OCI-LY7 (cell line): ENCODE measurements around the gene HOXD8. TPM values are rescaled to one million over a fixed set of nuclear protein-coding genes. Genes with fewer than 3 reads are reported as not detected.

ENCODE experiments used
- BruUV-seq: library from RNA; stranded (reverse); fragments of 400-500 nt; replicated peaks from 2 replicates; lab custom pipeline; 2021; lab: Mats Ljungman, UMichigan
- CTCF ChIA-PET: fragments of 300-600 bp; sonication (Branson Sonifier 250); formaldehyde crosslinking; loops from one replicate; lab custom pipeline; 2022; ENCODE audit warnings: antibody characterized with exemption; ENCODE audit not compliant: unreplicated experiment; lab: Charles Lee
- POLR2A ChIA-PET: fragments of 300-600 bp; sonication (Branson Sonifier 250); formaldehyde crosslinking; loops from one replicate; lab custom pipeline; 2022; ENCODE audit warnings: antibody characterized with exemption; lab: Charles Lee
- DNase-seq: peaks from one replicate; pipeline ENCODE4 v3.0.0-alpha.2; 2015; ENCODE audit warnings: low spot score
- H2AFZ ChIP-seq: fragments of 200-600 bp; sonication (generic), shearing (Covaris generic); 2 replicates; pipeline ENCODE4 v1.6.1; 2014; ENCODE audit warnings: mild to moderate bottlenecking, antibody characterized with exemption, low read length, moderate library complexity
- H3K27ac ChIP-seq: fragments of 200-600 bp; sonication (generic); 2 replicates; pipeline ENCODE4 v1.5.1; 2014; ENCODE audit warnings: mixed run types, low read depth, mild to moderate bottlenecking, moderate library complexity, low read length, inconsistent platforms; ENCODE audit not compliant: poor library complexity, severe bottlenecking
- H3K36me3 ChIP-seq: fragments of 200-600 bp; sonication (generic); 2 replicates; pipeline ENCODE4 v1.6.1; 2014; ENCODE audit warnings: mild to moderate bottlenecking, antibody characterized with exemption, low read length, moderate library complexity, mixed read lengths; ENCODE audit not compliant: insufficient read depth
- H3K4me1 ChIP-seq: fragments of 200-600 bp; sonication (generic); 2 replicates; pipeline ENCODE4 v1.5.1; 2014; ENCODE audit warnings: mild to moderate bottlenecking, low read length; ENCODE audit not compliant: insufficient read depth, poor library complexity, severe bottlenecking
- H3K4me2 ChIP-seq: fragments of 200-600 bp; sonication (generic); 2 replicates; pipeline ENCODE4 v1.6.1; 2014; ENCODE audit warnings: mild to moderate bottlenecking, low read length
- H3K4me3 ChIP-seq: fragments of 200-600 bp; sonication (generic); 2 replicates; pipeline ENCODE4 v1.5.1; 2014; ENCODE audit warnings: mild to moderate bottlenecking, low read depth, low read length; ENCODE audit not compliant: poor library complexity, severe bottlenecking
- H3K79me2 ChIP-seq: fragments of 200-600 bp; sonication (generic); 2 replicates; pipeline ENCODE4 v1.6.1; 2016; ENCODE audit warnings: low read depth, mild to moderate bottlenecking, low read length, moderate library complexity, mixed read lengths; ENCODE audit not compliant: insufficient read depth
- H3K9me2 ChIP-seq: fragments of 200-600 bp; sonication (generic); 2 replicates; pipeline ENCODE4 v1.6.1; 2016; ENCODE audit warnings: mild to moderate bottlenecking, low read length, mixed read lengths; ENCODE audit not compliant: insufficient read depth
- H3K9me3 ChIP-seq: fragments of 200-600 bp; sonication (generic); 2 replicates; pipeline ENCODE4 v1.6.1; 2014; ENCODE audit warnings: mild to moderate bottlenecking, mixed run types, low read length, mixed read lengths
- H4K20me1 ChIP-seq: fragments of 200-600 bp; sonication (generic); 2 replicates; pipeline ENCODE4 v1.6.1; 2014; ENCODE audit warnings: mild to moderate bottlenecking, antibody characterized with exemption, low read length, moderate library complexity, mixed read lengths; ENCODE audit not compliant: insufficient read depth
- EZH2phosphoT487 ChIP-seq: fragments of 200-600 bp; sonication (generic); IDR thresholded peaks from 2 replicates; pipeline ENCODE4 v1.6.1; 2018; ENCODE audit warnings: low read depth, borderline replicate concordance, mild to moderate bottlenecking, mixed run types, antibody characterized with exemption, low read length, moderate library complexity, mixed read lengths
- intact Hi-C: fragments of 100-400 bp; cut with micrococcal nuclease; formaldehyde crosslinking; loops from one replicate; pipeline ENCODE4 v1.10.0; 2022; ENCODE audit not compliant: unreplicated experiment
- total RNA-seq, 2 experiments: library from RNA; depleted of rRNA in 1 of 2; stranded (reverse); fragments of >200 nt in 1 of 2; shearing (Covaris generic) in 1 of 2; gene quantifications; 2 replicates each; pipeline ENCODE4 v1.2.3, GENCODE V29; 2014 to 2022
- TF ChIP-seq, protein P1 (sequence below): fragments of 200-600 bp; sonication (generic); conservative IDR thresholded peaks from 2 replicates; pipeline ENCODE4 v1.5.1; 2014; ENCODE audit warnings: mild to moderate bottlenecking, antibody characterized with exemption, low read length, moderate library complexity, mixed read lengths

The HOXD8 gene
- total RNA-seq, 2 experiments from 2014 or later: not detected

DNA sequence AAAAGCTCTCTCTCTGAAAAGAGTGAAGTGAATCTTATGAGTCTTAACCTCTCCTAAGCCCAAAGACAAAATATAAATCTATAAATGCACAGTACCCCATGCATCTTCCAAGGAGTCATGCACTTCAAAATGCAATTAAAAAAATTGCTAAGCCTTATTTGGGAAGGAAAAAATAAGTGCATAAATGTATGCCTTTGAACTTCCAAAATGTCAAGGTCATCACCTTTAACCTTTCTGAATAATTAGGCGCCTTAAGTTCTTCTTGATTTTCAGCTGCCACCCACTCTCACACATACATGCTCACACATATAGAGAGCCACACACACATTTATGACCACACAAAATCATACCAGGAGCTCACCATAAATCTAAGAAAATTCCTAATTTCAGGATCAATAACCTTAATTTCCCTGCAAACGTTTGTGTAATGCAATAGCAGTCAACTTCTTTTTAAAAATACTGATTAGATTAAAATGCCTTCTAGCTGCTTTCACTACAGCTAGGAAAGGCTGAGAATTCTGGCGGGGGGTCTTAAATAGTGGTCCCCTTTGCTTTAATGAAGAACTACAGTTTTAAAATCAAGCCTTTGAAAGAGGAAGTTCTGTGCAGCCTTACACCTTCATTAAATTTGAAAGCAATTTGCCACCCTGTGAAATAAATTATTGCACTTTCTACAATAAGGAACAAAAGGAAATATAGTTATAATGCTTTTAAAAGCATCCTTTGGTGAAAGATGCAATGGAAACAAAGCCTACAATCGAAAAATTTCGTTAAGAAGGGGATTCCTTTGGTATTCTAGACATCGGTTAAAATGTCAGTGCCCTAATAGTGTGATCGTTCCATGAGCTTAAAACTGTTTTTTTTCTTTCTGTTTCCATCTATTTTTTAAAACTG is 18.8 kb upstream of the HOXD8 start:
- no peak overlapping the region for H3K27ac ChIP-seq
- H2AFZ ChIP-seq: no peak overlapping the region
- no peaks in the 10 kb centered on the region for H3K9me2 ChIP-seq
- no peaks in the 10 kb centered on the region for H3K4me1 ChIP-seq
- CTCF ChIA-PET: no interaction called here
- no peaks in the 10 kb centered on the region for H3K79me2 ChIP-seq
- no peak for DNase-seq
- H3K36me3 ChIP-seq: no peaks in the 10 kb centered on the region
- TF ChIP-seq, protein P1, sequence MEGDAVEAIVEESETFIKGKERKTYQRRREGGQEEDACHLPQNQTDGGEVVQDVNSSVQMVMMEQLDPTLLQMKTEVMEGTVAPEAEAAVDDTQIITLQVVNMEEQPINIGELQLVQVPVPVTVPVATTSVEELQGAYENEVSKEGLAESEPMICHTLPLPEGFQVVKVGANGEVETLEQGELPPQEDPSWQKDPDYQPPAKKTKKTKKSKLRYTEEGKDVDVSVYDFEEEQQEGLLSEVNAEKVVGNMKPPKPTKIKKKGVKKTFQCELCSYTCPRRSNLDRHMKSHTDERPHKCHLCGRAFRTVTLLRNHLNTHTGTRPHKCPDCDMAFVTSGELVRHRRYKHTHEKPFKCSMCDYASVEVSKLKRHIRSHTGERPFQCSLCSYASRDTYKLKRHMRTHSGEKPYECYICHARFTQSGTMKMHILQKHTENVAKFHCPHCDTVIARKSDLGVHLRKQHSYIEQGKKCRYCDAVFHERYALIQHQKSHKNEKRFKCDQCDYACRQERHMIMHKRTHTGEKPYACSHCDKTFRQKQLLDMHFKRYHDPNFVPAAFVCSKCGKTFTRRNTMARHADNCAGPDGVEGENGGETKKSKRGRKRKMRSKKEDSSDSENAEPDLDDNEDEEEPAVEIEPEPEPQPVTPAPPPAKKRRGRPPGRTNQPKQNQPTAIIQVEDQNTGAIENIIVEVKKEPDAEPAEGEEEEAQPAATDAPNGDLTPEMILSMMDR: no peak
- no peak for TF ChIP-seq EZH2phosphoT487
- POLR2A ChIA-PET: interaction anchor here (0.6 kb wide), 3 partner anchors 129 to 803 kb away, joined by 3 read pairs; no protein-coding TSS in a partner anchor
- no peaks in the 10 kb centered on the region for H4K20me1 ChIP-seq
- intact Hi-C loops: no loop called here
- H3K4me3 ChIP-seq: no peak overlapping the region
- H3K9me3 ChIP-seq: no peaks in the 10 kb centered on the region
- BruUV-seq: no TSS peak
- no peak overlapping the region for H3K4me2 ChIP-seq

- POLR2A ChIA-PET: interaction anchor here (0.6 kb wide), 1 partner anchor 128 kb away, joined by 3 read pairs; no protein-coding TSS in a partner anchor
Observed at GRCh38 chr2:176111309-176111663, 18.2 kb upstream of the HOXD8 start.

More at GRCh38 chr2:176111309-176111663, 18.2 kb upstream of the HOXD8 start:
- Histone ChIP-seq H3K4me3 (no peak overlapping the region), H3K79me2 (no peaks in the 10 kb centered on the region), H3K4me2 (no peak overlapping the region), H3K9me2 (no peaks in the 10 kb centered on the region), H3K4me1 (no peaks in the 10 kb centered on the region), H3K27ac (no peak overlapping the region), H4K20me1 (no peaks in the 10 kb centered on the region), H3K36me3 (no peaks in the 10 kb centered on the region), H3K9me3 (no peaks in the 10 kb centered on the region), H2AFZ (no peak overlapping the region)
- CTCF ChIA-PET: no interaction called here
- intact Hi-C loops: no loop called here
- peak; percentile 36 for DNase-seq
- BruUV-seq: no TSS peak
- TF ChIP-seq, protein P1: peak; percentile 79
- TF ChIP-seq EZH2phosphoT487: no peak
